ENCODE data around the gene NHLH1.

GRCh38 chr1:160325252-160325651, 41.6 kb upstream of the NHLH1 start:
- no peak for TF ChIP-seq CTCF (IDR thresholded peaks at IDR 0.05; ENCODE audit: borderline replicate concordance, extremely low read depth, low read length, poor library complexity, severe bottlenecking)
- TF ChIP-seq EZH2 (IDR thresholded peaks at IDR 0.05; ENCODE audit: borderline replicate concordance, low read depth, low read length, severe bottlenecking) = no peak

Measured in DND-41 (cell line).